ENCODE data around the gene RPS15A. TPM values are rescaled to one million over a fixed set of nuclear protein-coding genes. Genes with fewer than 3 reads are reported as not detected.

Gene RPS15A
- polyA plus RNA-seq, 2 of the 4 experiments (the other 2 are of a cell fraction) = 1,817 to 4,362 TPM

DNA sequence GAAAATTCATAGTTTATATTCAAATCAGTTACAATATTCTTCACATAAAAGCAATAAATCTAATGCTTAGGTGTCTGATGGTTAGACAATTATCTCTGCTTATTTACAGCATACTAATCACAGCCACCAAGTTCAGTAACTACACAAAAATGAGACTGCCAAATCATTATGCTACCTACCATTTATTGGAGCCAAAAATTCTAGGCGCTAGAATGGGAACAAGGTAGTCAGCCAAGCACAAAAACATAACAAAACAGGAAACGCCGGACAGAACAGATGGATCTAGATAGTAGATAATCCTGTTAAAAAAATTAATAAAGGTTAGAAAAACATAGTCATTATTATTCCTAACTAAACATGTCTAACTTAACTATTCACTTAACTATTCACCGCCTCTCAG is 7.6 kb upstream of the RPS15A start (continued):
- TF ChIP-seq REST (IDR thresholded peaks at IDR 0.05) = no peak

GRCh38 chr16:18796377-18796776 is 6.2 kb upstream of the RPS15A start:
- ChIA-PET CTCF (no interaction called here), POLR2A (no interaction called here)
- FAIRE-seq = no peak
- H3K4me2 ChIP-seq = no peak overlapping the region
- no peak overlapping the region for H3K4me3 ChIP-seq
- H3K9me3 ChIP-seq = no peaks in the 10 kb centered on the region
- no peak overlapping the region for H3K27ac ChIP-seq
- no peak for TF ChIP-seq REST (IDR thresholded peaks at IDR 0.05)
- no peak for TF ChIP-seq RFX5 (IDR thresholded peaks at IDR 0.05)
- TF ChIP-seq SMC3 (IDR thresholded peaks at IDR 0.05) = no peak
- TF ChIP-seq E2F6 (IDR thresholded peaks at IDR 0.05; ENCODE audit: borderline replicate concordance, low read depth) = no peak
- no peak for TF ChIP-seq ZFP36 (IDR thresholded peaks at IDR 0.05; ENCODE audit: borderline replicate concordance, partially characterized antibody)
- TF ChIP-seq POLR2A (IDR thresholded peaks at IDR 0.05; ENCODE audit: low read length) = no peak
- no peak for TF ChIP-seq NFE2L2 (conservative IDR thresholded peaks at IDR 0.05; ENCODE audit: low read length)
- TF ChIP-seq GATA3 (IDR thresholded peaks at IDR 0.05; ENCODE audit: borderline replicate concordance) = no peak
- DNase-seq (ENCODE audit: low read depth in 1 of 2, low spot score in 1 of 2) = no peak
- ATAC-seq = no peak
- peaks cover 28% of the 10 kb centered on the region for H3K4me1 ChIP-seq
- WGBS (ENCODE audit: missing lambda C conversion rate) = 70% methylated on average over 1 of the region's 1 CpG

GRCh38 chr16:18792836-18793433 is 2.8 kb upstream of the RPS15A start:
- DNase-seq (ENCODE audit: low read depth in 1 of 2, low spot score in 1 of 2) = no peak
- POLR2A ChIA-PET = interaction anchor here (10.3 kb wide), 1 partner anchor 7 kb away, joined by 208 read pairs; the partner anchor contains the start of gene ARL6IP1
- no peak overlapping the region for H3K4me2 ChIP-seq

More at GRCh38 chr16:18792836-18793433, 2.8 kb upstream of the RPS15A start:
- CTCF ChIA-PET = interaction anchor here (1.9 to 5.7 kb wide), 3 partner anchors 8 to 176 kb away, joined by 5 to 52 read pairs (median 6); partner anchors contain the start of gene ARL6IP1
- peaks cover 18% of the 10 kb centered on the region for H3K4me1 ChIP-seq
- H3K27ac ChIP-seq = no peak overlapping the region
- FAIRE-seq (no peak), ATAC-seq (no peak)
- H3K4me3 ChIP-seq = no peak overlapping the region
- TF ChIP-seq, protein P1, sequence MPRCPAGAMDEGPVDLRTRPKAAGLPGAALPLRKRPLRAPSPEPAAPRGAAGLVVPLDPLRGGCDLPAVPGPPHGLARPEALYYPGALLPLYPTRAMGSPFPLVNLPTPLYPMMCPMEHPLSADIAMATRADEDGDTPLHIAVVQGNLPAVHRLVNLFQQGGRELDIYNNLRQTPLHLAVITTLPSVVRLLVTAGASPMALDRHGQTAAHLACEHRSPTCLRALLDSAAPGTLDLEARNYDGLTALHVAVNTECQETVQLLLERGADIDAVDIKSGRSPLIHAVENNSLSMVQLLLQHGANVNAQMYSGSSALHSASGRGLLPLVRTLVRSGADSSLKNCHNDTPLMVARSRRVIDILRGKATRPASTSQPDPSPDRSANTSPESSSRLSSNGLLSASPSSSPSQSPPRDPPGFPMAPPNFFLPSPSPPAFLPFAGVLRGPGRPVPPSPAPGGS (IDR thresholded peaks at IDR 0.05) = no peak
- TF ChIP-seq ZFP36 (IDR thresholded peaks at IDR 0.05; ENCODE audit: borderline replicate concordance, partially characterized antibody) = no peak
- no peak for TF ChIP-seq KDM5A (IDR thresholded peaks at IDR 0.05)
- no peak for TF ChIP-seq SREBF2 (IDR thresholded peaks at IDR 0.05)
- TF ChIP-seq NR3C1 (IDR thresholded peaks at IDR 0.05) = no peak
- no peak for TF ChIP-seq CBX8 (IDR thresholded peaks at IDR 0.05)
- TF ChIP-seq CHD2 (IDR thresholded peaks at IDR 0.05; ENCODE audit: low read length, partially characterized antibody) = no peak
- no peak for TF ChIP-seq USF2 (IDR thresholded peaks at IDR 0.05)
- no peak for TF ChIP-seq HEYL (CRISPR knock-in tag; IDR thresholded peaks at IDR 0.05)
- no peak for TF ChIP-seq CTCF (IDR thresholded peaks at IDR 0.05)
- TF ChIP-seq RNF2 (IDR thresholded peaks at IDR 0.05; ENCODE audit: borderline replicate concordance, low read depth) = no peak
- no peak for TF ChIP-seq JUNB (IDR thresholded peaks at IDR 0.05)
- TF ChIP-seq MYC (IDR thresholded peaks at IDR 0.05; ENCODE audit: borderline replicate concordance, low read length) = no peak
- no peak for TF ChIP-seq EP300 (IDR thresholded peaks at IDR 0.05)
- no peak for TF ChIP-seq HOXA7 (CRISPR knock-in tag; IDR thresholded peaks at IDR 0.05)
- no peaks in the 10 kb centered on the region for H3K9me3 ChIP-seq
- 83% methylated on average over 11 of the region's 11 CpGs for WGBS (ENCODE audit: missing lambda C conversion rate)
